OCI-LY1 (cell line): ENCODE measurements around the gene CCR4.

Experiments used
- H2AFZ ChIP-seq: fragments of 200-600 bp; sonication (generic), shearing (Covaris generic); 2 replicates; pipeline ENCODE4 v1.6.0; 2014; ENCODE audit warnings: antibody characterized with exemption, mild to moderate bottlenecking, low read length
- H3F3A ChIP-seq: fragments of 200-600 bp; sonication (generic), shearing (Covaris generic); 2 replicates; pipeline ENCODE4 v1.6.0; 2014; ENCODE audit warnings: mild to moderate bottlenecking, antibody characterized with exemption, low read length, moderate library complexity; ENCODE audit not compliant: insufficient read depth
- H3K27ac ChIP-seq: fragments of 200-600 bp; sonication (generic); 2 replicates; pipeline ENCODE4 v1.5.1; 2014; ENCODE audit warnings: low read length, mixed run types, mild to moderate bottlenecking, low read depth; ENCODE audit not compliant: poor library complexity, severe bottlenecking
- H3K27me3 ChIP-seq: fragments of 200-600 bp; sonication (generic); 2 replicates; pipeline ENCODE4 v1.6.0; 2014; ENCODE audit warnings: antibody characterized with exemption, mild to moderate bottlenecking, low read length, moderate library complexity; ENCODE audit not compliant: insufficient read depth
- H3K36me3 ChIP-seq: fragments of 200-600 bp; sonication (generic); 2 replicates; pipeline ENCODE4 v1.6.1; 2014; ENCODE audit warnings: mild to moderate bottlenecking, antibody characterized with exemption, low read length, moderate library complexity, mixed read lengths; ENCODE audit not compliant: insufficient read depth
- H3K4me1 ChIP-seq: fragments of 200-600 bp; sonication (generic); 2 replicates; pipeline ENCODE4 v1.5.1; 2014; ENCODE audit warnings: mild to moderate bottlenecking, low read length, moderate library complexity; ENCODE audit not compliant: insufficient read depth, severe bottlenecking
- H3K4me2 ChIP-seq: fragments of 200-600 bp; sonication (generic), shearing (Covaris generic); 2 replicates; pipeline ENCODE4 v1.6.1; 2014; ENCODE audit warnings: low read length
- H3K4me3 ChIP-seq: fragments of 200-600 bp; sonication (generic); 2 replicates; pipeline ENCODE4 v1.5.1; 2014; ENCODE audit warnings: low read length, low read depth, mild to moderate bottlenecking, mixed read lengths; ENCODE audit not compliant: poor library complexity, severe bottlenecking
- H3K79me2 ChIP-seq: fragments of 200-600 bp; shearing (Covaris generic); 2 replicates; pipeline ENCODE4 v1.6.1; 2016; ENCODE audit warnings: mixed run types, low read length, mixed read lengths; ENCODE audit not compliant: insufficient read depth
- H3K9ac ChIP-seq: fragments of 200-600 bp; sonication (generic), shearing (Covaris generic); 2 replicates; pipeline ENCODE4 v1.6.1; 2014; ENCODE audit warnings: mild to moderate bottlenecking, low read length, mixed read lengths
- H3K9me2 ChIP-seq: fragments of 200-600 bp; sonication (generic), shearing (Covaris generic); 2 replicates; pipeline ENCODE4 v1.6.1; 2014; ENCODE audit warnings: low read depth, mild to moderate bottlenecking, low read length, mixed read lengths
- H3K9me3 ChIP-seq: fragments of 200-600 bp; shearing (Covaris generic); 2 replicates; pipeline ENCODE4 v1.6.1; 2014; ENCODE audit warnings: low read length, mixed read lengths
- H4K20me1 ChIP-seq: fragments of 200-600 bp; sonication (generic), shearing (Covaris generic); 2 replicates; pipeline ENCODE4 v1.6.0; 2016; ENCODE audit warnings: mild to moderate bottlenecking, low read length; ENCODE audit not compliant: insufficient read depth
- CTCF ChIP-seq: fragments of 200-600 bp; sonication (generic), shearing (Covaris generic); IDR thresholded peaks from 2 replicates; pipeline ENCODE4 v1.5.1; 2017; ENCODE audit warnings: mild to moderate bottlenecking, antibody characterized with exemption, low read length, moderate library complexity, mixed read lengths
- EZH2 ChIP-seq: fragments of 200-600 bp; sonication (generic), shearing (Covaris generic); IDR thresholded peaks from 2 replicates; pipeline ENCODE4 v1.8.0; 2017; ENCODE audit warnings: borderline replicate concordance, mixed run types, mild to moderate bottlenecking, antibody characterized with exemption, low read length, moderate library complexity, mixed read lengths

The CCR4 gene

GRCh38 chr3:32958509-32958908 lies 7.1 kb downstream of the CCR4 start:
- Histone ChIP-seq H3K9me2 (no peaks in the 10 kb centered on the region), H3F3A (no peaks in the 10 kb centered on the region), H3K27ac (no peak overlapping the region), H3K4me3 (no peak overlapping the region), H3K9me3 (no peaks in the 10 kb centered on the region), H3K27me3 (no peaks in the 10 kb centered on the region), H3K36me3 (no peaks in the 10 kb centered on the region), H3K4me1 (no peaks in the 10 kb centered on the region), H3K9ac (no peak overlapping the region), H4K20me1 (no peaks in the 10 kb centered on the region), H3K4me2 (no peak overlapping the region), H2AFZ (no peak overlapping the region), H3K79me2 (no peaks in the 10 kb centered on the region)
- TF ChIP-seq CTCF = no peak
- no peak for TF ChIP-seq EZH2

- Histone ChIP-seq H3K27ac (no peak overlapping the region), H3F3A (no peaks in the 10 kb centered on the region), H3K4me3 (no peak overlapping the region), H3K4me2 (no peak overlapping the region), H3K36me3 (no peaks in the 10 kb centered on the region), H3K9me2 (no peaks in the 10 kb centered on the region), H3K79me2 (no peaks in the 10 kb centered on the region), H2AFZ (no peak overlapping the region), H3K9me3 (no peaks in the 10 kb centered on the region), H4K20me1 (no peaks in the 10 kb centered on the region), H3K4me1 (no peaks in the 10 kb centered on the region), H3K27me3 (no peaks in the 10 kb centered on the region), H3K9ac (no peak overlapping the region)
- TF ChIP-seq EZH2 = no peak
- TF ChIP-seq CTCF = no peak
These were observed 7.9 kb downstream of the CCR4 start for GRCh38 chr3:32959371-32959770.

- Histone ChIP-seq H3K27ac (no peak overlapping the region), H3K79me2 (no peaks in the 10 kb centered on the region), H3F3A (no peaks in the 10 kb centered on the region), H3K4me1 (no peaks in the 10 kb centered on the region), H3K9me3 (no peaks in the 10 kb centered on the region), H3K27me3 (no peaks in the 10 kb centered on the region), H3K9me2 (no peaks in the 10 kb centered on the region), H4K20me1 (no peaks in the 10 kb centered on the region), H3K36me3 (no peaks in the 10 kb centered on the region), H2AFZ (no peak overlapping the region), H3K4me3 (no peak overlapping the region), H3K9ac (no peak overlapping the region), H3K4me2 (no peak overlapping the region)
- TF ChIP-seq CTCF (no peak), EZH2 (no peak)
These were observed 9.1 kb downstream of the CCR4 start for GRCh38 chr3:32960404-32961170.
